Hematopoietic multipotent progenitor cell treated with erythropoietin and hydrocortisone succinate and interleukin-3 and kit ligand, for 15 days (in vitro differentiated cells): ENCODE measurements around the gene PPME1.

Experiments
- DNase-seq: peaks from one replicate; pipeline ENCODE4 v3.0.0-alpha.2; 2015; ENCODE audit warnings: low spot score

The PPME1 gene

DNA sequence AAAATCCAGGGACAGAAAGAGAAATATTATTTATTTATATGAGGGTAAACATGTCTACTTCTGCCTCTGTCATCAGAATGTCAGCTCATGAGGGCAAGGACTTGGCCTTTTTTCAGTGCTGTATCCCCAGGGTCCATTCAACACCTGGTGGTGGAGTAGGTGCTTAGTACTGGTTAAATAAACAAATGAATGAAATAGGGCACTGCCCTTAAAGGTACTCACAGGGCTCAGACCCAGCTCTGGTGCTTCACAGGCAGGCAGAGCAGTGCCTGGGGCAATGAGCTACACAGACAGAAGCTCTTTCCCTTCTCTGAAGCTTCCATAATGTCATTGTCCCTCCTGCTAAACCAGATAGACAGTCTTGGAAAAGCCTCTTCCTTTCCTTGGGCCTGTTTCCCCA, 109.4 kb downstream of the PPME1 start:
- no peak for DNase-seq

GRCh38 chr11:74282421-74282820, 111.3 kb downstream of the PPME1 start:
- no peak for DNase-seq

GRCh38 chr11:74282914-74283371, 111.9 kb downstream of the PPME1 start:
- no peak for DNase-seq

- no peak for DNase-seq
These were observed 112.6 kb downstream of the PPME1 start for GRCh38 chr11:74283580-74284180.

DNA sequence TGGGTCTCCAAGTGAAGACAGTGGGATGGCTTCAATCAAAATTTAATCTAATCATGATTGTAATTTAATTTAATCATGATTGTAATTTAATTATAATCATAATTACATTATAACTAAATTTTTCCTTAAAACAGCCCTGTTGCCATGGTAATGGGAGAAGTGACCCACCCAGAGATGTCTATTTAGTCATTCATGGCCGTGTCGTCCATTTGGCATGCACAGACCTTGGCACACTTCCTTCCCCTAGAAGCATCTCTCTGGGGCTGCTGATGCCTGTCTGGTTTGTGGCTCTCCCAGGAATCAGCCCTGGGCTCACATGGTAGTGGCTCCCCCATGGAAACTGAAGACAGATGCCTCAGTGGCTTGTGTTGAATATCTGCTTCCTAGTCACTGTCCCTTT, 113.4 kb downstream of the PPME1 start:
- DNase-seq, result no peak

DNA sequence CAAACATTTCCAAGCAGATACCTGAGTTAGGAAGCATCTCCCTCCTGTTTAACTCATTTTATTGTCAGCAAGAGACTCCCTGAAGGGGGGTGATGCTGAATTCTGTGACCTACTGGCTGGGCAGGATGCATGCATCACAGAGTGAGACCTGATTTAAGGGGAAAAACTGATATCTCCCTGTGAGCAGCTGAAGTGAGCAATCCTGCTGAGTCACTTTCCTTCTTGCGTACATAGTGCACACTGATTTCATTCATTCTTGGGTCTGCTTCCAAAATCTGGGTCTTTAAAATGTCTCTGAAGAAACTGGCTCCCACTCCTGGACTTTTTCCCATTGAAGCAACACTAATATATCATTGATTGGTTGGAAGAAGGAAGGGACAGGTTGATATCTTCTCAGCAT, 117.1 kb downstream of the PPME1 start:
- peak; percentile 11 for DNase-seq

DNA sequence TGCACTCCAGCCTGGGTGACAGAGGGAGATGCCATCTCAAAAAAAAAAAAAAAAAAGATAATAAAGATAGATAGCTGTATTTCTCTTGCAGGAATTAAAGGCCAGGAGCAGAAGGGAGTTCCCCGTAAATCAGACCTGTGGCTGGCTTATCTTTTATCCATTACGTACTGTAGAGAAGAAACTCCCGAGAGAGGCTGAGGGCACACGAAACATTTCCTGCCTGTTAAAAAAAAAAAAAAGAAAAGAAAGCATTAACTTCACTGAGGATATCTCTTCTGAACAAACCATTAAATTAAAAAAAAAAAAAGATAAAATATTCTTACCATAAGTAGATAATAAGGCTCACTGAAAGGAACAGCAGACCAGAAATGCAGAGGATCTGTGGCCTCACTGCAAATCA, 117.8 kb downstream of the PPME1 start:
- DNase-seq, result no peak

GRCh38 chr11:74297484-74297883, 126.4 kb downstream of the PPME1 start:
- DNase-seq, result no peak

GRCh38 chr11:74299015-74299414, 127.9 kb downstream of the PPME1 start:
- no peak for DNase-seq
